WTC11 (cell line): Measurements from ENCODE around the gene CD3G. TPM values are rescaled to one million over a fixed set of nuclear protein-coding genes. Genes with fewer than 3 reads are reported as not detected.

Experiments
- ATAC-seq: fragments of 200-7000 bp; cut with Tn5 transposase; 2 replicates; pipeline ENCODE4 v1.10.0; 2021; ENCODE audit warnings: mild to moderate bottlenecking, moderate library complexity
- CTCF ChIA-PET: fragments of 300-600 bp; sonication (Branson Sonifier 250); formaldehyde crosslinking; loops from one replicate; lab custom pipeline; 2021; ENCODE audit warnings: antibody characterized with exemption; lab: Charles Lee
- POLR2A ChIA-PET: fragments of 350-600 bp; sonication (Branson Sonifier 250); formaldehyde crosslinking; loops from one replicate; lab custom pipeline; 2021; ENCODE audit warnings: antibody characterized with exemption; lab: Charles Lee
- DNase-seq: peaks from one replicate; pipeline ENCODE4 v3.0.0; 2021; ENCODE audit warnings: low spot score
- H3K27ac Mint-ChIP-seq: 2 replicates; pipeline ENCODE4 v1.8.0; 2021; ENCODE audit warnings: mixed read lengths
- H3K27me3 Mint-ChIP-seq: 2 replicates; pipeline ENCODE4 v1.8.0; 2021; ENCODE audit warnings: low read depth, mild to moderate bottlenecking, moderate library complexity, mixed read lengths
- H3K36me3 Mint-ChIP-seq: 2 replicates; pipeline ENCODE4 v1.8.0; 2021; ENCODE audit warnings: mixed read lengths
- H3K4me1 Mint-ChIP-seq: 2 replicates; pipeline ENCODE4 v1.8.0; 2022; ENCODE audit warnings: mixed read lengths
- H3K4me3 Mint-ChIP-seq: 2 replicates; pipeline ENCODE4 v1.8.0; 2021; ENCODE audit warnings: mild to moderate bottlenecking, moderate library complexity, mixed read lengths
- H3K9me3 Mint-ChIP-seq: 2 replicates; pipeline ENCODE4 v1.8.0; 2021; ENCODE audit warnings: mixed read lengths
- E2F1 ChIP-seq: sonication (generic); formaldehyde crosslinking; IDR thresholded peaks from 2 replicates; pipeline ENCODE4 v1.8.0; 2022; ENCODE audit warnings: mild to moderate bottlenecking, missing genetic modification reagents
- ETV6 ChIP-seq: sonication (generic); formaldehyde crosslinking; IDR thresholded peaks from 2 replicates; pipeline ENCODE4 v1.8.1; 2022; ENCODE audit warnings: mild to moderate bottlenecking, missing genetic modification reagents
- GABPB1 ChIP-seq: sonication (generic); formaldehyde crosslinking; IDR thresholded peaks from 2 replicates; pipeline ENCODE4 v1.8.1; 2023; ENCODE audit warnings: mild to moderate bottlenecking, missing genetic modification reagents
- IRF1 ChIP-seq: sonication (generic); formaldehyde crosslinking; IDR thresholded peaks from 2 replicates; pipeline ENCODE4 v1.8.0; 2023; ENCODE audit warnings: missing genetic modification reagents
- IRF2 ChIP-seq: sonication (generic); formaldehyde crosslinking; IDR thresholded peaks from 2 replicates; pipeline ENCODE4 v1.8.0; 2022; ENCODE audit warnings: low read depth, missing genetic modification reagents, borderline replicate concordance
- JAZF1 ChIP-seq: fragments of 250-450 bp; sonication (Bioruptor Pico); IDR thresholded peaks from 2 replicates; pipeline ENCODE4 v1.9.0; 2021; ENCODE audit warnings: moderate library complexity, mild to moderate bottlenecking, inconsistent platforms
- MYBL2 ChIP-seq: sonication (generic); formaldehyde crosslinking; IDR thresholded peaks from 2 replicates; pipeline ENCODE4 v1.8.1; 2023; ENCODE audit warnings: mild to moderate bottlenecking, moderate library complexity, missing genetic modification reagents
- NFATC4 ChIP-seq: fragments of 250-450 bp; sonication (Bioruptor Pico); IDR thresholded peaks from 2 replicates; pipeline ENCODE4 v1.9.0; 2021; ENCODE audit warnings: mild to moderate bottlenecking
- OVOL2 ChIP-seq: fragments of 250-450 bp; sonication (Bioruptor Pico); IDR thresholded peaks from 2 replicates; pipeline ENCODE4 v1.9.0; 2021; ENCODE audit warnings: mild to moderate bottlenecking, borderline replicate concordance
- SP1 ChIP-seq: sonication (generic); formaldehyde crosslinking; conservative IDR thresholded peaks from 2 replicates; pipeline ENCODE4 v1.8.1; 2022; ENCODE audit warnings: missing genetic modification reagents
- TCF7 ChIP-seq: sonication (generic); formaldehyde crosslinking; IDR thresholded peaks from 2 replicates; pipeline ENCODE4 v1.8.0; 2022; ENCODE audit warnings: mild to moderate bottlenecking, low read depth, missing genetic modification reagents, moderate library complexity
- TEAD4 ChIP-seq: sonication (generic); formaldehyde crosslinking; IDR thresholded peaks from 2 replicates; pipeline ENCODE4 v1.8.0; 2022; ENCODE audit warnings: mild to moderate bottlenecking, missing genetic modification reagents
- ZNF121 ChIP-seq: sonication (generic); formaldehyde crosslinking; IDR thresholded peaks from 2 replicates; pipeline ENCODE4 v1.8.0; 2023; ENCODE audit warnings: missing genetic modification reagents
- ZNF219 ChIP-seq: sonication (generic); formaldehyde crosslinking; IDR thresholded peaks from 2 replicates; pipeline ENCODE4 v1.8.0; 2023; ENCODE audit warnings: missing genetic modification reagents, mild to moderate bottlenecking, borderline replicate concordance
- ZNF263 ChIP-seq: sonication (generic); formaldehyde crosslinking; IDR thresholded peaks from 2 replicates; pipeline ENCODE4 v1.8.1; 2022; ENCODE audit warnings: low read depth, mild to moderate bottlenecking, moderate library complexity, missing genetic modification reagents
- ZNF416 ChIP-seq: fragments of 250-450 bp; sonication (Bioruptor Pico); IDR thresholded peaks from 2 replicates; pipeline ENCODE4 v1.9.0; 2021; ENCODE audit warnings: mild to moderate bottlenecking, inconsistent platforms
- ZNF512 ChIP-seq: sonication (generic); formaldehyde crosslinking; IDR thresholded peaks from 2 replicates; pipeline ENCODE4 v1.8.1; 2022; ENCODE audit warnings: missing genetic modification reagents, borderline replicate concordance
- ZSCAN18 ChIP-seq: fragments of 250-450 bp; sonication (Bioruptor Pico); IDR thresholded peaks from 2 replicates; pipeline ENCODE4 v2.1.2; 2022; ENCODE audit warnings: mild to moderate bottlenecking, moderate library complexity
- total RNA-seq: library from RNA; stranded (reverse); gene quantifications from 3 replicates; pipeline ENCODE4 v1.2.3, GENCODE V29; 2021
- TF ChIP-seq, protein P1 (sequence below): sonication (generic); formaldehyde crosslinking; IDR thresholded peaks from 2 replicates; pipeline ENCODE4 v1.8.0; 2022; ENCODE audit warnings: missing genetic modification reagents
- TF ChIP-seq, protein P2 (sequence below): sonication (generic); formaldehyde crosslinking; IDR thresholded peaks from 2 replicates; pipeline ENCODE4 v1.8.0; 2023; ENCODE audit warnings: mild to moderate bottlenecking, missing genetic modification reagents

CD3G gene
- total RNA-seq, 1 experiment from 2014 or later: 0.20 TPM

GRCh38 chr11:118295199-118295598 is 48.9 kb upstream of the CD3G start (continued):
- no peak for TF ChIP-seq IRF2 (CRISPR knock-in tag)
- TF ChIP-seq JAZF1: no peak
- TF ChIP-seq GABPB1: no peak
- no peak for TF ChIP-seq NFATC4 (CRISPR knock-in tag)
- TF ChIP-seq ZNF512 (CRISPR knock-in tag): no peak
- TF ChIP-seq ZNF219 (CRISPR knock-in tag): no peak
- TF ChIP-seq, all 79 proteins: peak for 0

DNA sequence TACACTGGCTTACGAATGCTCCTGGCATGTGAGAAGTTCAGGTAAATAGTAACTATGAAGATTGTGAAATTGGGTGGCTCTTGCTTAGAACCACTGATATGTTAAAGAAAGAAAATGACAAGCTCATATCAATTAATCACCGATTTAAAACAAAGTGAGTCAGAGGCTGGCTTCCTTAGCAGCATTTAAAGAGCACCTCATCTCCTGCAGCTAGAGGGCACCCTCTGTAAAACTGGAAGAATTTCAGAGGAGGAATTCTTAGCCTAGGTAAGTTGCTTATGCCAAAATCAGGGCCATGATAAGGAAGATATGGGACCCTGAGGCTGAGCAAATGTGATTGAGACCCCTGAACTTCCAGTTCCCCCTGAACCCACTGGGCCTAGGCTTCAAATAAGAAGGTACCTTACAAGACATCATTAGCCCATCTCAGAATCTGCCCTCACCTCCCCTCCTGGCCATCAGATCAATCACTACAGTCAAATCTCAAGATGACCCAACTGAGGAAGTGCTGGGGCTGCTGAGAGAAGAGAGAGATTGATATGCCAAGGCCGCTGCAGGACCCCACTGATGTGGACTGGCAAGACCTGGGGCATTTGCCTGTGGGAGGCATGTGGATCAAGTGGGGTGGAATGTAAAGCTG is 48.2 kb upstream of the CD3G start:
- DNase-seq (no peak), ATAC-seq (peak; percentile 73)
- Mint-ChIP-seq H3K27me3 (peaks cover 16% of the 10 kb centered on the region), H3K4me3 (no peak overlapping the region), H3K4me1 (peaks cover 7% of the 10 kb centered on the region; the same call in 1 of the 2 replicates), H3K9me3 (no peaks in the 10 kb centered on the region), H3K27ac (no peak overlapping the region), H3K36me3 (no peaks in the 10 kb centered on the region)
- CTCF ChIA-PET: interaction anchor here (0.6 to 2.1 kb wide), 47 partner anchors 9 to 349 kb away, joined by 3 to 41 read pairs (median 4); partner anchors contain the start of genes CD3E, MPZL2, MPZL3 and SCN4B
- TF ChIP-seq ZNF263 (CRISPR knock-in tag) (no peak), TEAD4 (CRISPR knock-in tag) (no peak)
- TF ChIP-seq, protein P1, sequence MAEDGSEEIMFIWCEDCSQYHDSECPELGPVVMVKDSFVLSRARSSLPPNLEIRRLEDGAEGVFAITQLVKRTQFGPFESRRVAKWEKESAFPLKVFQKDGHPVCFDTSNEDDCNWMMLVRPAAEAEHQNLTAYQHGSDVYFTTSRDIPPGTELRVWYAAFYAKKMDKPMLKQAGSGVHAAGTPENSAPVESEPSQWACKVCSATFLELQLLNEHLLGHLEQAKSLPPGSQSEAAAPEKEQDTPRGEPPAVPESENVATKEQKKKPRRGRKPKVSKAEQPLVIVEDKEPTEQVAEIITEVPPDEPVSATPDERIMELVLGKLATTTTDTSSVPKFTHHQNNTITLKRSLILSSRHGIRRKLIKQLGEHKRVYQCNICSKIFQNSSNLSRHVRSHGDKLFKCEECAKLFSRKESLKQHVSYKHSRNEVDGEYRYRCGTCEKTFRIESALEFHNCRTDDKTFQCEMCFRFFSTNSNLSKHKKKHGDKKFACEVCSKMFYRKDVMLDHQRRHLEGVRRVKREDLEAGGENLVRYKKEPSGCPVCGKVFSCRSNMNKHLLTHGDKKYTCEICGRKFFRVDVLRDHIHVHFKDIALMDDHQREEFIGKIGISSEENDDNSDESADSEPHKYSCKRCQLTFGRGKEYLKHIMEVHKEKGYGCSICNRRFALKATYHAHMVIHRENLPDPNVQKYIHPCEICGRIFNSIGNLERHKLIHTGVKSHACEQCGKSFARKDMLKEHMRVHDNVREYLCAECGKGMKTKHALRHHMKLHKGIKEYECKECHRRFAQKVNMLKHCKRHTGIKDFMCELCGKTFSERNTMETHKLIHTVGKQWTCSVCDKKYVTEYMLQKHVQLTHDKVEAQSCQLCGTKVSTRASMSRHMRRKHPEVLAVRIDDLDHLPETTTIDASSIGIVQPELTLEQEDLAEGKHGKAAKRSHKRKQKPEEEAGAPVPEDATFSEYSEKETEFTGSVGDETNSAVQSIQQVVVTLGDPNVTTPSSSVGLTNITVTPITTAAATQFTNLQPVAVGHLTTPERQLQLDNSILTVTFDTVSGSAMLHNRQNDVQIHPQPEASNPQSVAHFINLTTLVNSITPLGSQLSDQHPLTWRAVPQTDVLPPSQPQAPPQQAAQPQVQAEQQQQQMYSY (CRISPR knock-in tag): no peak
- TF ChIP-seq, protein P2, sequence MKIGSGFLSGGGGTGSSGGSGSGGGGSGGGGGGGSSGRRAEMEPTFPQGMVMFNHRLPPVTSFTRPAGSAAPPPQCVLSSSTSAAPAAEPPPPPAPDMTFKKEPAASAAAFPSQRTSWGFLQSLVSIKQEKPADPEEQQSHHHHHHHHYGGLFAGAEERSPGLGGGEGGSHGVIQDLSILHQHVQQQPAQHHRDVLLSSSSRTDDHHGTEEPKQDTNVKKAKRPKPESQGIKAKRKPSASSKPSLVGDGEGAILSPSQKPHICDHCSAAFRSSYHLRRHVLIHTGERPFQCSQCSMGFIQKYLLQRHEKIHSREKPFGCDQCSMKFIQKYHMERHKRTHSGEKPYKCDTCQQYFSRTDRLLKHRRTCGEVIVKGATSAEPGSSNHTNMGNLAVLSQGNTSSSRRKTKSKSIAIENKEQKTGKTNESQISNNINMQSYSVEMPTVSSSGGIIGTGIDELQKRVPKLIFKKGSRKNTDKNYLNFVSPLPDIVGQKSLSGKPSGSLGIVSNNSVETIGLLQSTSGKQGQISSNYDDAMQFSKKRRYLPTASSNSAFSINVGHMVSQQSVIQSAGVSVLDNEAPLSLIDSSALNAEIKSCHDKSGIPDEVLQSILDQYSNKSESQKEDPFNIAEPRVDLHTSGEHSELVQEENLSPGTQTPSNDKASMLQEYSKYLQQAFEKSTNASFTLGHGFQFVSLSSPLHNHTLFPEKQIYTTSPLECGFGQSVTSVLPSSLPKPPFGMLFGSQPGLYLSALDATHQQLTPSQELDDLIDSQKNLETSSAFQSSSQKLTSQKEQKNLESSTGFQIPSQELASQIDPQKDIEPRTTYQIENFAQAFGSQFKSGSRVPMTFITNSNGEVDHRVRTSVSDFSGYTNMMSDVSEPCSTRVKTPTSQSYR: no peak
- POLR2A ChIA-PET: no interaction called here

DNA sequence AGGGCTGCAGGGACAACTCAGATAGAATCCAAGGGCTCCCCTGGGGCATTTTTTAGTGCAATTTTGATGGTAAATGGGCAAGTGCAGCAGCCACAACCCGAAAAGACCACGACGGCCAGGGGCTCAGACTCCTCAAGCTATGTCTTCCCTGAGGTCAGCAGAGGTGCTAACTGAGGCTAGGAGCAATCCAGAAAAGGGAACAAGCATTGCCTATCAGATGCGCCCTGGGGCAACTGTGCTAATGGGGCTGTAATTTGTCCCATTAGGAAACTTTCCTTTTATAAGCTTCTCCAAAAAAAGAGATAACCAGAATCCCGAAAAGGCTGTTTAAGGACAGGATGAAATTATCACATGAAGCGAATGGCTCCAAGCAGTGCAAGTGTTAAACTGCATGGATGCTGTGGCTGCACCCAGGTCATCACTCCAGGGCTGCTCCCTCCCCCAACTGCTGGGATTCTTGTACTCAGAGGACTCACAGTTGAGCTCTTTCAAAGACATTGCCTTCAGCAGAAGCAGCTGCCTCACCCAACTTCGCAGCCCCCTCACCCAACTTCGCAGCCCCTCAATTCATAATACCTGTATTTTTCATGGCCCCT is 42.4 kb upstream of the CD3G start:
- ChIA-PET CTCF (interaction anchor here (0.5 to 1.5 kb wide), 2 partner anchors 34 to 103 kb away, joined by 4 to 6 read pairs; no protein-coding TSS in a partner anchor), POLR2A (no interaction called here)
- no peak for ATAC-seq
- Mint-ChIP-seq H3K9me3 (no peaks in the 10 kb centered on the region), H3K4me1 (peaks cover 5% of the 10 kb centered on the region), H3K27ac (no peak overlapping the region), H3K4me3 (no peak overlapping the region), H3K27me3 (peaks cover 15% of the 10 kb centered on the region), H3K36me3 (no peaks in the 10 kb centered on the region)
- no peak for DNase-seq
- TF ChIP-seq IRF1: no peak
- no peak for TF ChIP-seq ZNF416 (CRISPR knock-in tag)
- no peak for TF ChIP-seq OVOL2 (CRISPR knock-in tag)
- no peak for TF ChIP-seq MYBL2 (CRISPR knock-in tag)
- TF ChIP-seq SP1 (CRISPR knock-in tag): no peak
- TF ChIP-seq ZNF121 (CRISPR knock-in tag): no peak
- no peak for TF ChIP-seq ZSCAN18 (CRISPR knock-in tag)
- TF ChIP-seq ETV6: no peak
- TF ChIP-seq E2F1 (CRISPR knock-in tag): no peak
- TF ChIP-seq TCF7 (CRISPR knock-in tag): no peak
